ENCODE data around the gene LMTK3. TPM values are rescaled to one million over a fixed set of nuclear protein-coding genes. Genes with fewer than 3 reads are reported as not detected.

Gene LMTK3
- total and polyA plus RNA-seq, 2 of the 4 experiments (the other 2 are of a cell fraction), result 0.18 to 0.87 TPM

GRCh38 chr19:48497728-48498594 is 13.7 kb downstream of the LMTK3 start:
- Histone ChIP-seq H3K27ac (ENCODE audit: insufficient read depth, low read length) (no peak overlapping the region), H2BK20ac (ENCODE audit: low read depth, low read length) (no peak overlapping the region), H2AK5ac (ENCODE audit: low read depth, low read length) (no peak overlapping the region), H3K9me3 (ENCODE audit: control insufficient read depth, insufficient read depth, low read length) (no peaks in the 10 kb centered on the region), H4K91ac (ENCODE audit: insufficient read depth, low read depth, low read length) (no peak overlapping the region), H3K9ac (ENCODE audit: low read depth, low read length) (no peak overlapping the region), H2AFZ (replicated peaks; ENCODE audit: low read length, poor library complexity) (no peak overlapping the region), H4K20me1 (ENCODE audit: insufficient read depth, low read length) (no peaks in the 10 kb centered on the region; the same call in 1 of the 2 replicates), H2AK9ac (replicated peaks; ENCODE audit: low read depth, low read length, poor library complexity) (no peak overlapping the region), H2BK15ac (ENCODE audit: low read depth, low read length) (no peak overlapping the region), H3K18ac (ENCODE audit: low read depth, low read length) (no peak overlapping the region), H3K4me3 (ENCODE audit: insufficient read depth, low read depth, low read length) (no peak overlapping the region), H3K4me1 (ENCODE audit: control insufficient read depth, insufficient read depth, low read length) (peaks cover 3% of the 10 kb centered on the region; the same call in 1 of the 2 replicates), H3K9me1 (ENCODE audit: insufficient read depth, low read length) (no peaks in the 10 kb centered on the region; the same call in 1 of the 2 replicates), H3K4me2 (ENCODE audit: low read depth, low read length) (no peak overlapping the region), H3K36me3 (ENCODE audit: control insufficient read depth, insufficient read depth, low read length) (no peaks in the 10 kb centered on the region), H3K23ac (ENCODE audit: low read depth, low read length) (no peak overlapping the region), H2BK5ac (ENCODE audit: low read depth, low read length, poor library complexity, severe bottlenecking) (no peak overlapping the region), H3K27me3 (ENCODE audit: control insufficient read depth, insufficient read depth, low read length) (peaks cover 44% of the 10 kb centered on the region), H3K79me1 (ENCODE audit: low read depth in 1 of 2, low read length in 2 of 2) (peaks cover 0 to 9% of the 10 kb centered on the region in 2 experiments; a peak in 1 of 4 replicates), H3K4ac (ENCODE audit: low read depth, low read length) (no peak overlapping the region), H4K5ac (ENCODE audit: low read depth, low read length) (no peak overlapping the region), H3K56ac (ENCODE audit: extremely low read depth, insufficient read depth, low read length) (no peak overlapping the region), H3K14ac (replicated peaks; ENCODE audit: low read depth, low read length) (no peak overlapping the region), H2BK120ac (ENCODE audit: low read depth, low read length) (no peak overlapping the region), H4K8ac (ENCODE audit: low read depth in 2 of 2, low read length in 2 of 2) (no peak overlapping the region)
- TF ChIP-seq, protein P1, sequence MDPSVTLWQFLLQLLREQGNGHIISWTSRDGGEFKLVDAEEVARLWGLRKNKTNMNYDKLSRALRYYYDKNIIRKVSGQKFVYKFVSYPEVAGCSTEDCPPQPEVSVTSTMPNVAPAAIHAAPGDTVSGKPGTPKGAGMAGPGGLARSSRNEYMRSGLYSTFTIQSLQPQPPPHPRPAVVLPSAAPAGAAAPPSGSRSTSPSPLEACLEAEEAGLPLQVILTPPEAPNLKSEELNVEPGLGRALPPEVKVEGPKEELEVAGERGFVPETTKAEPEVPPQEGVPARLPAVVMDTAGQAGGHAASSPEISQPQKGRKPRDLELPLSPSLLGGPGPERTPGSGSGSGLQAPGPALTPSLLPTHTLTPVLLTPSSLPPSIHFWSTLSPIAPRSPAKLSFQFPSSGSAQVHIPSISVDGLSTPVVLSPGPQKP (IDR thresholded peaks at IDR 0.05; ENCODE audit: borderline replicate concordance, low read depth, low read length), result no peak
- TF ChIP-seq POLR2A (IDR thresholded peaks at IDR 0.05; ENCODE audit: low read depth, low read length) (no peak), CEBPB (IDR thresholded peaks at IDR 0.05; ENCODE audit: low read depth, low read length) (no peak), RFX5 (IDR thresholded peaks at IDR 0.05; ENCODE audit: low read depth, low read length) (no peak), RAD21 (IDR thresholded peaks at IDR 0.05; ENCODE audit: low read length) (no peak), CHD1 (IDR thresholded peaks at IDR 0.05; ENCODE audit: low read depth, low read length) (no peak), CTCF (conservative IDR thresholded peaks at IDR 0.05; ENCODE audit: low read depth, low read length) (no peak), FOS (IDR thresholded peaks at IDR 0.05; ENCODE audit: low read depth, low read length) (no peak)
- BruUV-seq (replicated peaks), result no TSS peak
- in situ Hi-C loops (cut with MboI; ENCODE audit: low sequenced_read_pairs), result no loop called here
- intact Hi-C loops (cut with micrococcal nuclease), result no loop called here
- no peak for DNase-seq
- CTCF ChIA-PET, result no interaction called here
- 64% methylated on average over 30 of the region's 46 CpGs; no CpG with 5 or more reads in 1 of the 2 experiments for WGBS, 2 experiments (ENCODE audit: extremely low coverage in 2 of 2, insufficient read length in 1 of 2)
- no peak for ATAC-seq (ENCODE audit: low read depth)
- dilution Hi-C loops (cut with HindIII; ENCODE audit: low sequenced_read_pairs, unreplicated experiment), result no loop called here
- POLR2A ChIA-PET (ENCODE audit: unreplicated experiment), result no interaction called here

All from IMR-90 (cell line).